ENCODE results near the gene IFITM5. TPM values are rescaled to one million over a fixed set of nuclear protein-coding genes. Genes with fewer than 3 reads are reported as not detected.

IFITM5 gene
- total RNA-seq, 2 donors from 2014 or later: not detected

DNA sequence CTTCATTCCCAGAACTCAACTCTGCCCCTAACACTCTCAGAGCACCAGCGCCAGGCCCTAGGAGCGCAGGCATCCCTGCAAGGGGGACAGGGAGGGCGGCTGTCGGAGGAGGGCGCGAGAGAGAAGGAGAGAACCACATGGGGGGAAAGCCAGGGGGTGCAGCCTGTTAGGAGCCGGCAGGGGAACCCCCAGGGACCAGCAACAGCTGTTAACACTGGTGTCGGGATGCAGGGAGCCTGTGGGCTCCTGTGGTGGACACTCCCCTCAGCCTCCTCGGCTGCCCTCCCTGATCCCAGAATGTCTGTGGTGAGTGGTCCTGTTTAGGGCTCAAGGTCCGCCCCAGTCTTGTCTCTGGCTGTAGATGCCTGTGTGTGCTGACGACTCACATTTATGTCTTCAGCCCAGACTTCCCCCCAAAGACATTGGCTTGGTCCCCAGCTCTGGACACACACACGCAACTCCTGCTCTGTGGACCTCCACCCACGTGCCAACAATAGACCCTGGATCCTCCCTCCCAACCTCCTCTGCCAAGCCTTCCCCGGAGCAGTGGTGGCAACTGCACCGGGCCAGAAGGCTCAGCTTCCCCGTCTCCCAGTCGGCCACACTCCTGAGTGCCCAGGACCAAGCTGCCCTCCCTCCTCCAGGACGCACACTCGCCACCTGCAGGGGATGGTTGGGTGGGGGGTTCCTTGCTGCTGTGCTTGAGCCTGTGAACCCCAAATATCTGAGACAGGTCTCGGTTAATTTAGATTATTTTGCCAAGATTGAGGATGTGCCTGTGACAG, 817 bp upstream of the IFITM5 start:
- Histone ChIP-seq H3K36me3 (ENCODE audit: control insufficient read depth, insufficient read depth, low read length) (no peaks in the 10 kb centered on the region), H3K9me3 (ENCODE audit: control insufficient read depth, low read length) (no peaks in the 10 kb centered on the region), H3K4me1 (ENCODE audit: control insufficient read depth, insufficient read depth, low read length) (peaks cover 5% of the 10 kb centered on the region), H3K9ac (ENCODE audit: extremely low read depth, low read length, poor library complexity, severe bottlenecking) (no peak overlapping the region), H3K27me3 (ENCODE audit: control insufficient read depth, insufficient read depth, low read length, poor library complexity, severe bottlenecking) (no peaks in the 10 kb centered on the region), H3K4me3 (ENCODE audit: low read length) (no peak overlapping the region), H3K27ac (ENCODE audit: low read depth, low read length) (no peak overlapping the region)
- no peaks in the 10 kb centered on the region for H3K9me3 Mint-ChIP-seq
- no peaks in the 10 kb centered on the region for H3K27me3 Mint-ChIP-seq (ENCODE audit: insufficient read depth)
- 78 to 83% methylated on average over 7 to 20 of the region's 20 CpGs for WGBS, 2 experiments (ENCODE audit: insufficient coverage in 1 of 2, insufficient read length in 1 of 2)
- H3K4me1 Mint-ChIP-seq: peaks cover 20% of the 10 kb centered on the region
- H3K36me3 Mint-ChIP-seq (ENCODE audit: low read depth): no peaks in the 10 kb centered on the region
- H3K27ac Mint-ChIP-seq: peak overlapping the region; percentile 61
- peak; percentile 75 for DNase-seq
- TF ChIP-seq, protein P1, sequence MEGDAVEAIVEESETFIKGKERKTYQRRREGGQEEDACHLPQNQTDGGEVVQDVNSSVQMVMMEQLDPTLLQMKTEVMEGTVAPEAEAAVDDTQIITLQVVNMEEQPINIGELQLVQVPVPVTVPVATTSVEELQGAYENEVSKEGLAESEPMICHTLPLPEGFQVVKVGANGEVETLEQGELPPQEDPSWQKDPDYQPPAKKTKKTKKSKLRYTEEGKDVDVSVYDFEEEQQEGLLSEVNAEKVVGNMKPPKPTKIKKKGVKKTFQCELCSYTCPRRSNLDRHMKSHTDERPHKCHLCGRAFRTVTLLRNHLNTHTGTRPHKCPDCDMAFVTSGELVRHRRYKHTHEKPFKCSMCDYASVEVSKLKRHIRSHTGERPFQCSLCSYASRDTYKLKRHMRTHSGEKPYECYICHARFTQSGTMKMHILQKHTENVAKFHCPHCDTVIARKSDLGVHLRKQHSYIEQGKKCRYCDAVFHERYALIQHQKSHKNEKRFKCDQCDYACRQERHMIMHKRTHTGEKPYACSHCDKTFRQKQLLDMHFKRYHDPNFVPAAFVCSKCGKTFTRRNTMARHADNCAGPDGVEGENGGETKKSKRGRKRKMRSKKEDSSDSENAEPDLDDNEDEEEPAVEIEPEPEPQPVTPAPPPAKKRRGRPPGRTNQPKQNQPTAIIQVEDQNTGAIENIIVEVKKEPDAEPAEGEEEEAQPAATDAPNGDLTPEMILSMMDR (conservative IDR thresholded peaks at IDR 0.05): peak; percentile 43
- no peak overlapping the region for H3K4me3 Mint-ChIP-seq

DNA sequence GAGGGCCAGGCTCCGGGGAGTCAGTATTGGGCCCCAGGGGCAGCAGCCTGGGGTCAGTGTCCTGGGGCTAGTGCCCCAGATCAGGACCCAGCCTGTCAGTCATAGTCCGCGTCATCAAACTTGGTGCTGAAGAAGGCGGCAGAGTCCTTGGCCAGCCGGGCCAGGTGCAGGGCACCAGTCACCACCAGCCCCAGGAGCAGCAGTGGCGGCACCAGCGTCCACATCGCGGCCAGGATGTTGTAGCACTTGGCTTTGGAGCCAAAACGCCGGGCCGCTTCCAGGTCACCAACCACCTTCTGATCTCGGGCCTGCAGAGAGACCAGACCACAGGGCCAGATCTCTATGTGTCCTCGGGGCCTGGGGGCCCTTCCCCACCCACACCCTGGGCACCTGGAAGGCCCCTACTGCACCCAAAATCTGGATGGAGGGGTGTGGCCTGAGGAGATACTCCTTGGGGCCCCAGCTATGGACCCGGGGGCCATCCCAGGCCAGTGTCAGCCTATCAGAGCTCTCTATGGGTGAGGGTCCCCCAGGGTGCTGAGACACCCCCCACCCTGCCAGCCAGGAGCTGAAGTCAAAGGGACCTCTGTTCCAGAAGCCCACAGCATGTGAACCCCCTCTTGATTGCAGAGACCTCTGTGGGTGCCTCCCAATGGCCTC, 790 bp downstream of the IFITM5 start:
- H3K4me3 Mint-ChIP-seq: no peak overlapping the region
- Histone ChIP-seq H3K9ac (ENCODE audit: extremely low read depth, low read length, poor library complexity, severe bottlenecking) (no peak overlapping the region), H3K36me3 (ENCODE audit: control insufficient read depth, insufficient read depth, low read length) (peaks cover 5% of the 10 kb centered on the region), H3K9me3 (ENCODE audit: control insufficient read depth, low read length) (no peaks in the 10 kb centered on the region), H3K27me3 (ENCODE audit: control insufficient read depth, insufficient read depth, low read length, poor library complexity, severe bottlenecking) (no peaks in the 10 kb centered on the region), H3K4me1 (ENCODE audit: control insufficient read depth, insufficient read depth, low read length) (peaks cover 5% of the 10 kb centered on the region), H3K27ac (ENCODE audit: low read depth, low read length) (no peak overlapping the region), H3K4me3 (ENCODE audit: low read length) (no peak overlapping the region)
- H3K4me1 Mint-ChIP-seq: peaks cover 18% of the 10 kb centered on the region
- no peaks in the 10 kb centered on the region for H3K36me3 Mint-ChIP-seq (ENCODE audit: low read depth)
- H3K27ac Mint-ChIP-seq: no peak overlapping the region
- no peaks in the 10 kb centered on the region for H3K9me3 Mint-ChIP-seq
- H3K27me3 Mint-ChIP-seq (ENCODE audit: insufficient read depth): no peaks in the 10 kb centered on the region
- TF ChIP-seq, protein P1 (conservative IDR thresholded peaks at IDR 0.05): no peak
- DNase-seq: peak; percentile 59
- WGBS, 2 experiments (ENCODE audit: insufficient coverage in 1 of 2, insufficient read length in 1 of 2): 91 to 97% methylated on average over 9 to 15 of the region's 15 CpGs

DNA sequence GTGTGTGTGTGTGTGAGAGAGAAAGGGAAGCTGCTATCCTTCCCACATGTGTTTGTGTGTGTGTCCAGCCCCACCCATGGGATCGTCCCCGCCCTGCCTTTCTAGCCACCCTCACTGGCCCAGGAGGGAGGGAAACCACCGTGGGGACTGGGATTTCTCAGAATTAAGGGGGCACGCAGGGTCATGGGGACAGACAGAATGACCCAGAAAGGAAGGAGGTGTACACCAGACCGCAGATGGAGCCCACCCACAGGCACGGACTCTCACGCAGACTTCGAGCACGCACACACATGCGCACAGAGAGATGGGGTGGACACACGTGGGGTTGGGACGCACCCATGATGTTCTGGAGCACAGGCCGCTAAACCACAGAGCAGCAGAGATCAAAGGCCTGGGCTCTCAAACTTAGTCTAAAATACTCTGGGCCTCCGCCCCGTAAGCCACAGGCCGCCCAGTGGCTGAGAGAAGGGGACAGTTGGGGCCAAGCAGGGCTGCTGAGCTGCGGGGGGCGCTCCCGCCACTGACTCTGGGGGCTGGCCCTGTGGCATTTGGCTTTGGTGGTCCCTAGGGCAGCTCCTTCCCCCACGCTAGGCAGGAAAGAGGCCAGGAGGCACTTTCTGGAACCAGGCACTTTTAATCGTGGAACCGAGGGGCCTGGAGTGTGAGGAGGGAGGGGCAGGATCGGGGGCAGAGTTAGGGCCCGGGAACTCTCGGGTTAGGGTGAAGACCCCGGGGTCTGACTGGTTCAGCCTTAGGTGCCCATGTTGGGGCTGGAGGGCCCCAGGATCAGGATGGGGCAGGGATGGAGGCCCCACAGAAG, 1.5 kb downstream of the IFITM5 start:
- H3K36me3 ChIP-seq (ENCODE audit: control insufficient read depth, insufficient read depth, low read length): peaks cover 6% of the 10 kb centered on the region
- no peaks in the 10 kb centered on the region for H3K27me3 ChIP-seq (ENCODE audit: control insufficient read depth, insufficient read depth, low read length, poor library complexity, severe bottlenecking)
- H3K27me3 Mint-ChIP-seq (ENCODE audit: insufficient read depth): no peaks in the 10 kb centered on the region
- H3K4me3 Mint-ChIP-seq: no peak overlapping the region
- TF ChIP-seq, protein P1 (conservative IDR thresholded peaks at IDR 0.05): no peak
- H3K9ac ChIP-seq (ENCODE audit: extremely low read depth, low read length, poor library complexity, severe bottlenecking): no peak overlapping the region
- no peak overlapping the region for H3K27ac ChIP-seq (ENCODE audit: low read depth, low read length)
- H3K9me3 ChIP-seq (ENCODE audit: control insufficient read depth, low read length): no peaks in the 10 kb centered on the region
- H3K27ac Mint-ChIP-seq: peak overlapping the region; percentile 69
- H3K4me1 ChIP-seq (ENCODE audit: control insufficient read depth, insufficient read depth, low read length): peaks cover 5% of the 10 kb centered on the region
- no peaks in the 10 kb centered on the region for H3K9me3 Mint-ChIP-seq
- DNase-seq: peak; percentile 54
- no peak overlapping the region for H3K4me3 ChIP-seq (ENCODE audit: low read length)
- peaks cover 2% of the 10 kb centered on the region for H3K36me3 Mint-ChIP-seq (ENCODE audit: low read depth)
- 90 to 93% methylated on average over 20 to 26 of the region's 26 CpGs for WGBS, 2 experiments (ENCODE audit: insufficient coverage in 1 of 2, insufficient read length in 1 of 2)
- H3K4me1 Mint-ChIP-seq: peaks cover 18% of the 10 kb centered on the region
